NCI-H510A treated with DMSO at 0.1 percent for 48 hours (cell line): ENCODE measurements around the gene MYD88.

ENCODE experiments used
- DNase-seq: peaks from one replicate; lab custom pipeline; 2025; lab: John Stamatoyannopoulos, UW

The MYD88 gene

GRCh38 chr3:38112378-38112761 is 26.1 kb upstream of the MYD88 start:
- no peak for DNase-seq

- DNase-seq, result no peak
Observed at GRCh38 chr3:38114052-38114874, 24.2 kb upstream of the MYD88 start.

GRCh38 chr3:38114875-38115644 is 23.4 kb upstream of the MYD88 start:
- no peak for DNase-seq

GRCh38 chr3:38115645-38116427 is 22.6 kb upstream of the MYD88 start:
- no peak for DNase-seq

- no peak for DNase-seq
Observed at GRCh38 chr3:38116471-38117162, 21.8 kb upstream of the MYD88 start.

- no peak for DNase-seq
Observed at GRCh38 chr3:38117163-38117716, 21.2 kb upstream of the MYD88 start.

GRCh38 chr3:38117748-38118420 is 20.6 kb upstream of the MYD88 start:
- DNase-seq, result no peak

- DNase-seq, result no peak
Observed at GRCh38 chr3:38118421-38119247, 19.8 kb upstream of the MYD88 start.

GRCh38 chr3:38119248-38119544 is 19.3 kb upstream of the MYD88 start:
- DNase-seq, result no peak

- no peak for DNase-seq
Observed at GRCh38 chr3:38119821-38120692, 18.4 kb upstream of the MYD88 start.

- DNase-seq, result no peak
Observed at GRCh38 chr3:38120693-38121450, 17.6 kb upstream of the MYD88 start.

GRCh38 chr3:38121451-38121831 is 17.0 kb upstream of the MYD88 start:
- DNase-seq, result no peak

- DNase-seq, result no peak
Observed at GRCh38 chr3:38121832-38122461, 16.5 kb upstream of the MYD88 start.

GRCh38 chr3:38122712-38123290 is 15.7 kb upstream of the MYD88 start:
- no peak for DNase-seq

- no peak for DNase-seq
Observed at GRCh38 chr3:38124324-38125122, 13.9 kb upstream of the MYD88 start.

- no peak for DNase-seq
Observed at GRCh38 chr3:38125305-38126120, 12.9 kb upstream of the MYD88 start.
